A549 (cell line): ENCODE measurements around the gene PSMF1.

ENCODE experiments used
- CBX8 ChIP-seq: fragments of 200-600 bp; sonication (generic); IDR thresholded peaks from 2 replicates; pipeline ENCODE4 v1.6.1; 2016
- CTCF ChIP-seq: fragments of >200 bp; sonication (Bioruptor Twin); formaldehyde crosslinking; IDR thresholded peaks from 3 replicates; pipeline ENCODE4 v1.5.1; 2016
- ESRRA ChIP-seq: fragments of 150-350 bp; IDR thresholded peaks from 2 replicates; pipeline ENCODE4 v1.6.1; 2014; ENCODE audit warnings: mild to moderate bottlenecking, low read length, borderline replicate concordance
- FOXS1 ChIP-seq: fragments of 250-450 bp; sonication (Bioruptor Pico); IDR thresholded peaks from 2 replicates; pipeline ENCODE4 v1.5.0; 2020; ENCODE audit warnings: mild to moderate bottlenecking, moderate library complexity
- MAX ChIP-seq: IDR thresholded peaks from 2 replicates; pipeline ENCODE4 v1.6.1; 2012
- POLR2A ChIP-seq: IDR thresholded peaks from 2 replicates; pipeline ENCODE4 v1.6.1; 2012; ENCODE audit warnings: mild to moderate bottlenecking, low read length

GRCh38 chr20:1184260-1184637, 65.8 kb downstream of the PSMF1 start:
- TF ChIP-seq CTCF: no peak
- TF ChIP-seq FOXS1 (CRISPR knock-in tag): no peak
- TF ChIP-seq MAX: no peak
- TF ChIP-seq POLR2A: no peak
- TF ChIP-seq CBX8: no peak
- TF ChIP-seq ESRRA: no peak
